Stimulated activated CD4-positive, alpha-beta T cell treated with anti-CD3 and anti-CD28 coated beads, Interleukin-15, amount 100 ng/mL, for 1 hour (primary cell): ENCODE measurements around the gene ZNRF1.
"Not testable (repeated sequence)": the region's sequence is repeated elsewhere in the genome, so short reads cannot be mapped to it uniquely, and the experiment has no call there.

ENCODE experiments used
- DNase-seq, 2 donors: peaks; one replicate each; pipeline ENCODE4 v3.0.0-alpha.2; 2020; ENCODE audit warnings: low read depth in 1 of 2, low spot score in 1 of 2

Gene ZNRF1

DNA sequence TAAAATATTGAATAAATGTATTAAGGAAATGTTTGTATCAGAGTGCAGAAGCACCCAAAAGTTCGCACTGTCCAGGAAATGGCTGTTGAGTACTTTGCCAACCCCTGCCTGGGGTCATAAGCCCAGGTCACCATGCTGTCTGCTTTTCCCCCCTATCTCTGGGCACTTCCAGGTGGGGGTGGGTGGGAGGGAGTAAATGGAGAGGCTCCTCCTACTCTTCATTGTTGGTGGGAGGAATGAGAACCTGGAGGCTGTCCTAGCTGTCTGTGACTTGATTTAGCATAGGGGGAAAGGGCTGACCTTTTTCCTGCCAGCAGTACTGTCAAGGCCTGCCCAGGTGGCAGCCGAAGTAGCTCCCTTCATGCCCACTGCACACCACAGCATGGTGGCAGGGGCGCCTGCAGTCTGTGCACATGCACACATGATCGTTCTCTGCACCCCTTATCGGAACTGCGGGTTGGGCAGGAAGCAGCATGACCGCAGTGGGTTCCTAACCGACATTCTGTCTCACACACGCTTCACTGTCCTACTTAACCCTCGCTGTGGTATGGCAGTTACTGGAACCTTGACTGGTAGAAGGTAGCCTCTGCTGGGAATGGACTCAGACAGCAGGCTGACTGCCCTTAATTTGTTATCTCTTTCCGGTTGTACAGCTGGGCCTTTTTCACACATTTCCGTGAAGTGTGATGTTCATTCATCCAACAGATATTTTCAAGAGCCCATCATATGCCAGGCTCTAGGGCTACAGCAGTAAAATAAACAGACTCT is 76.3 kb downstream of the ZNRF1 start:
- peak; percentile 23 to 70 for DNase-seq

DNA sequence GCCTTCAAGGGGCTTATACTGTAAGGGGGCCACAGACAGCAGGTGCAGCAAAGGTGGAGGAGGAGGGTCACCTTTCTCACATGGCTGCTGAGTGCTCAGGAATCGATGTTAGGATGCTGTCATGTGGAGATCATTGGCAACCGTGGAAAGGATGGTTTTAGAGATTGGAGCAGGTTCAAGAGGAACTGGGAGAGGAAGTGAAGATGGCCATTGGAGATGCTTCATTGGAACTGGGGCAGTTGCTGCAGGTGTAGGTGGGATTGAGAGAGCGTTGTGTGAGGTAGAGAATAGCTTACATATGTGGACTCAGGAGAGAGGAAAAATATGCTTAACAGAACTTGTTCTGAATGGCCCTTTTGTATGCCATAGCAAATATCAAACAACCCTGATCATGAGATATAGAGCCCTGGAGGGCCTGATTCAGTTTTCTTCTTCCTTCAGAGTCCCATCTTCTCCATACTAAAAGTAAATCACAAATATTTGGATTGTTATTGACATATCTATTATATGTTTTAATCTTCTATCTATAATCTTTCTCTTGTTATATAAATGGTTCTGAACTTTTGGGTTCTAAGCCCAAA is 77.0 kb downstream of the ZNRF1 start:
- DNase-seq = no peak

DNA sequence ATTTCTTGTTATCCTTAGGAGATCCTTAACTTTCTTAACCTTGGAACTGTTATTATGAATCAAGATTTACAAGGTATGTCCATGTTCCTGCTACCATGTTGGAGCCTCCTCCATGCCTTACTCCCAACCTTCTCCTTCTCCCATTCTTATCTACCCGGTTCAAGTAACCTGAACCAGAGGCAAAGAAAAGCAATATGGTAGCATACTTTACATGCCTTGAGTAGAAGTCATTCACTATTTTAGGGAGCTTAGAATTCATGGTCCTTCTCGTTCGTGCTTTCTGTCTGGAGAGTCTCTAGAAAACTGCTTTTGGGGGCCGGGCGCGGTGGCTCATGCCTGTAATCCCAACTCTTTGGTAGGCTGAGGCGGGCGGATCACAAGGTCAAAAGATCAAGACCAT is 80.1 kb downstream of the ZNRF1 start:
- DNase-seq = no peak

DNA sequence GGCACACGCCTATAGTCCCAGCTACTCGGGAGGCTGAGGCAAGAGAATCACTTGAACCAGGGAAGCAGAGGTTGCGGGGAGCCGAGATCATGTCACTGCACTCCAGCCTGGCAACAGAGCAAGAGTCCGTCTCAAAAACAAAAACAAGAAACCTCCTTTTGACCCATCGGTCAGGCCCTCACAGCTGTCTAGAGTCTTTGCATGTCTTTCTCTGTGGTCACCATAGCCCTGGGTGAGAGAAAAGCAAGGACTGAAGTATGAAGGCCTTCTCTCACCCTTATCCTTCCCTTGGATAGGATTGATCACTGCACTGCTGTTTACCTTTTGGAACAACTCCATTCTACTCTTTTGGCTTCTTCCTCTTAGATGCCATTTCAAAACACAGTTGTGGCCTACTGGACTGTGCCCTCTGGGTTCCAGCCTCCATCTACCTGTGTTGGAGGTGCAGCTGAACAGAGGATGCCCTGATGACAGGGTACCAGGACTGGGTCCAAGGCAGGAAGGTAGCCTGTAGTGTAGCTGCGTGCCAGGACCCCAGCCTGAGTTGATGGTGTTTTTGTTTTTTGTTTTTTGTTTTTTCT is 80.6 kb downstream of the ZNRF1 start:
- DNase-seq = no peak

DNA sequence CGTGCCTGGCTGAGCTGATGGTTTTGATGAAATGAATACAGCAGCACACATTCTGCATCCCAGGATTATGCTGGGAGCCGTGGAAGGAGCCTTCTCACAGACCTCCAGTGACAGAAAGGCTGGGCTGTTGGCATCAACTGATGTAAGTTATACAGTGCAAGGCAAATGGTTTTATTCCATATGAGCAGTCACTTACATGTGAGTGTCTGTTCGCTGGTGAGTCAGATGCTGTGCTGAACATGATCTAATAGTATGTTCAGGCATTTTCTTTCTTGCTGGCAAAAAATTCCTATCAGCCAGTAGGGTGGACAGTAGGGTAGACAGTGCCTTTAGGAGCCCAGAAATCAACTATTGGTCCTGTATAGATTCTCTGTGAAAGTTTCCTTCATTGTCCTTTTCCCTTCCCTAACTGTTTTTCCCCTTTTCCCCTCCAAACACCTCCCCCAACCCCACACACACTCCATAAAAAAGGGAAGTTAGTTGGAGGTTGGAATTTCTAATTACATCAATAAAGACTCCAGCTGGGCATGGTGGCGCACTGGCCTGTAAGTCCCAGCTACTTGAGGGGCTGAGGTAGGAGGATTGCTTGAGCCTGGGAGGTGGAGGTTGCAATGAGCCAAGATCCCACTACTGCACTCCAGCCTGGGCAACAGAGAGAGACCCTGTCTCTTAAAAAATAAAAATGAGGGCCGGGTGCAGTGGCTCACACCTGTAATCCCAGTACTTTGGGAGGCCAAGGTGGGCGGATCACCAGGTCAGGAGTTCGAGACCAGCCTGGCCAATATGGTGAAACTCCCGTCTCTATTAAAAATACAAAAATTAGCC is 81.6 kb downstream of the ZNRF1 start:
- DNase-seq = no peak

DNA sequence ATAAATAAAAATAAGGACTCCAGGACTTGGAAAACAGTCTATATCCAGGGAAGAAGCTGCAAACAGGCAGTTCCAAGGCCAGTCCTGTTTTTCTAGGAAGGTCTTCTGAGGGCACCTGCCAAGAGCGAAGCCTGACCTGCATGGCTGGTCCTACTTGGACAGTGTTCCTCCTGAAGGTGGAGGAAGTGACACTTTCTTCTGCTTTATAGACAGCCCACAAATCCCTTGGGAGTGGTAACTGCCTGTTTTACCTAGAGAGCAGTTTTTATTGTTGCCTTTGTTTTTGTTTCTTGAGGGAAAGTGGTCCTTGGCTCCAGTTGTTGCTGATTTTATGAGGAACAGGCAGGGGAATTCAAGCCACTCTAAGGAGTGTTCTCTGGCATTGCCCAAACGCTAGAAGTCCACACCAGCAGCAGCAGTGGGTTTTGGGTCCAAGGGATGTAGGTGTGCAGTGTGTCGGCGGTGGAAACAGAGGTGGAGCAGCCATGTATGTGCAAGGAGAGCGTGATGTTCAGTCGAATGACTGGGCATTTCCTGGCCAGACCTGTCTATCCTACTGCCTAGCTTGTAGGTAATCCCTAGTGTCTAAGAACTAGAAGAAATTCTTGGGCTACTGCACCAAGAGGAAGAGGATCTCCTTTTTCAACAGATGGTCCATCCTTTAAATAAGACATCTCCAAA is 82.5 kb downstream of the ZNRF1 start:
- DNase-seq = no peak

DNA sequence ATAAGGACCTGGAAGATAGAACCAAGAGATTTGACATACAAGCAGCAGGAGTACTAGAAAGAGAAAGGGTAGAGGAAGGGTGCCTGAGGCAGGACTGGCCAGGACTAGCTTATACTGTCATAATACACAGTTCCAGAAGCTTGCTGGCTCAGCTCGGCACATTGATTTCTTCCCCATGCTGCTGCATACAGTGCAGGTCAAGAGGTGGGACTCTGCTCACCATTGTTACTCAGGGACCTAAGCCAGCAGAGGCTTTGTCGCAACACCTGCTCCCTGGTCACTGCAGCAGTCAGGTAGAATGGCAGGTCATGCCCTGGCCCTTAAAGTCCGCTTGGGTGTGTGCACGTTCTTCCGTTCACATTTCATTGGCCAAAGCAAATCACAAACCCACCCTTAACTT is 85.0 kb downstream of the ZNRF1 start:
- DNase-seq = no peak

DNA sequence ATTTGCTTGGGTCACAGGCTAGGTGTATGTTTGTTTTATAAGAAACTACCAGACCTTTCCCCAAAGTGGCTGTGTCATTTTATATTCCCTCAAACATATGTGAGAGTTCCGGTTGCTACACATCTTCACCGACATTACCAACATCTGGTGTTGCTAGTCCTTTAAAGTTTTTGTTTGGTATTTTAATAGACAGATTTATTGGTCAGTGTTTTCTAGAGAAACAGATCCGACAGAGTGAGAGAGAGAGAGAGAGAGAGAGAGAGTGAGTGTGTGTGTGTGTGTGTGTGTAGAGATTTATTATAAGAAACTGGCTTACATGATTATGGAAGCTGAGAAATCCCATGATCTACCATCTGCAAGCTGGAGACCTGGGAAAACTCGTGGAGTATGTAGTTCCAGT is 86.7 kb downstream of the ZNRF1 start:
- no peak for DNase-seq

DNA sequence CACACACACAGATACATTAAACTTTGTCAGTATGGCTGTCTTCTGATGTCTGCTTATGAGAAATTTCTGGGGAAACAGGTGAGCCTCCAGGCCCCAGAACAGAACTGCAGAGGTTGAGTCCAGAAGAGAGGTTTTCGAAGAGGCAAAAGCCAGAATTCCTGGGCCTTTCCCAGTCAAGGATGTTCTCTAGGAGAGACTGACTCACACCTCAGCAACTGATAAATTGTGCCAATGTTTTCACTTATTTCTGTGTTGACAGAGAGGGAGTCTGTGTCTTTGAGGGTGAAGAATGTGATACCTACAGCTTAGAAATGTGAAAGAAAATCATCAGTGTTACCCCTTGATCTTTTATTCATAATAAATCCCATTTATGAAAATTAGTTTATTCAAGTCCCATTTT is 87.5 kb downstream of the ZNRF1 start:
- DNase-seq = no peak

DNA sequence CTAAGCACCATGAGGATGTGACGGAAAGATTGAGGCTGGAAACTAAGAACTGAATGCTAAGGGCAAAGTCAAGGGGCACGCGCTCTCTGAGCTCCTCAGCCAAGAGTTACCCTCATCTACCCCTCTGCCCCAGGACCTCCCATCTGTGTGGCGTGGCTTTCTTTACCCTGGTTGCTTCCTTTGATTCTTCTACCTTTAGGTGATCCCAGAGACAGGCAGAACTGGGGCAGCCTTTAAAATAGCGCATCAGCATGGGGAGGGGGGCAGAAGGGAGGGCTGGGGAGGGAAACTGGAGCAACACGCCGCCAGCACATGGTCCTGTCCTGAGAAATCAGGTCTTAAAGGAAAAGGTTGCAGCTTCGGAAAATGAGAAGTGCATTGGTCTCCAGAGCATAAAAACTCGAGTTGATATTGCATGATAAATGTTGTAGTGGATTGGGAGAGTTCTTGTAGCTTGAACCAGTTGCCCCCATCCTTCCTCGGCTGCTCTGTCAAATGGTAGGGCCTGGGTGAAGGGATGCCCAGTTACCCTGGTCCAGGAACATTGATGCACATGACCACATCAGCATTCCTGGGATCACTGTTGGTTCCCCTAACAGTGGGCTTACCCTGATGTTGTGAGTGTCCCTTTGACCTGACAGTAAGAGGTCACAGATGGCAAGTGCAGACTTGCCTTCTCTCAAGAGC is 88.0 kb downstream of the ZNRF1 start:
- DNase-seq = no peak

DNA sequence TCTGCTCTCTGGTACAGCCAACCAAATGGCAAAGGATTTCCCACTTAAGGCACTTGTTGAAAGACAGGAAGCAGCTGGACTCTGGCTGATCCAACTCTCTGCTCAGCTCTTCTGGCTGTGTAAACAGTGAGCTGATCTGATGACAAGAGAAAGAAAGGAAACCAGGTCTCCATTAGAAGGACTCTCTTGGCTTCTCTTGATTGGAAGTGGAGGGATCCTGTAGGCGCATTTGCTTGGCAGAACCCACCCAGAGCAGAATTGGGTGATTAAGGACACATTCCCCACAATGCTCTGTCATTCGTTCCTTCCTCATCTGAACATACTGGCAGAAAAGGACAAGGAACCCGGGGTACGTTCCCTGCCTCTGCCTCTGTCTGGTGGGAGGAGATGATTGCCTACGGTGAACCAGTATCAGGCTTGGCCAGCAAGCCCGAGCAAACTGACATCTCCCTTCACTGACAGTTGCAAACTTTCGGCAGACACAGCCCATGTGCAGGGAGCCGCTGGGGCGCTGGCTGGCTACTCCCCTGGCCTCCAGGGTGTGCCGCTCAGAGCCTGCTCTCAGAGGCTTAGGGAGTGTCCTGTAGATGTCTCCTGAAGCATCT is 88.7 kb downstream of the ZNRF1 start:
- DNase-seq = no peak

DNA sequence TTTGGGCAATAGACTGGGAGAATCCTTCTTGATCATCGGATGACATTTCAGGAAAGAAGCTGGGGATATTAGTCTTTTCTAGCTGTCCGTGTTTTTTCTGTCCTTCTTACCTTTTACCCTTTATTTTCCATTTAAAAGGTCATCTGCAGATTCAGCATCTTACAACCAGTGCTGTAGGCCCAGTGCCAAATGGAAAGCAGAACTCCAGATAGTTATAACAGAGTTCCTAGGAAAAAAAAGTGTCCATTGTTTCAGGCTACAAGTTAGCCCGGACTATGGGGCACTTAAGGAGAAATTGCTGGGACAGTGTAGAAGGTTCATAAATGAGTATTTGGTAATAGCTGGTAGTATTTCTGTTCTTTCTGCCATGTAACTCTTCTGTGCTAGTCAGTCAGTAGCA is 89.4 kb downstream of the ZNRF1 start:
- no peak for DNase-seq

DNA sequence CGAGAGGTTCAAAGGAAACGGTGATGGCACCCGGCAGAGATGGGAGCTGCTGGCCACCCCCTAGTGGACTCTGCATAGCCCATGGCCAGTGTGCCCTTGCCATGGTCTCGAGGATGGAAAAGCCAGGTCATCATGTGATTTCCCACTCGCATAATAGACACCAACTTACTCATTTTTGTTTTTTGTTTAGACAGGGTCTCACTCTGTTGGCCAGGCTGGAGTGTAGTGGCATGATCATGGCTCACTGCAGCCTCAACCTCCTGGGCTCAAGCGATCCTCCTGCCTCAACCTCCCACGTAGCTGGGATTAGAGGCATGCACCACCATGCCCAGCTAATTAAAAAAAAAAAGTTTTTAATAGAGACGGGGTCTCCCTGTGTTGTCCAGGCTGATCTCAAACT is 90.1 kb downstream of the ZNRF1 start:
- no peak for DNase-seq

DNA sequence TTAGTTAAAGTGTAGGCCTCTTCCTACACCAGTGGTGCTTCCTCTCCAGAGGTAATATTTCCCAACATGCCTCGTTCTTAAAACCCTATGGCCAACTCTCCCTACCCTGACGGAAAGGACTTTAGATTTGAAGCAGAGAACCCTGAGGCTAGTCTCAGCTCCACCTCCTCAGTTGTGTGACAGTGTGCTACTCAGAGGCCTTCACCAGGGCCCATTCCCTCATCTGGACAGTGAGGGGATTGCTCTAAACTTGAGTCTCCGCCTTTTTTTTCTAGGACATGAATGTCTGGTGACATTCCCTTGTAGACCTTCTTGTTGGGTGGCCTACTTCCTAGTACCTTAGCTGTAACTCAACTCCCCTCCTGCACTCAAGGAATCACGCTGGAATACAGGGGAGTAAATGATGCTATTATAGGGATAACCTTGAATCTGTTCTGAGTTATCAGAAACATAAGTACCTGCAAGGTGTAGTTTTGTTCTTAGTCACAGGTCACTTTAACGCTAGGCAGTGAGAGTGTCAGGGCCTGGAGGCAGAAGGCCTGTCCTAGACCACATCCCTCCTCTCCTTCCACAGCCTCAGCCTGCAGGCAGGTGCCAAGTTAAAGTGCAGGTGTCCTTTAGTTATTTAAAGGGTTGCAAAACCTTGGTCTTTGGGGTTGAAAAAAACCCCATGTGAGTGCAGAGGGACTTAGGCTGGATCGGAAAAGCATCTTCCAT is 90.8 kb downstream of the ZNRF1 start:
- no peak for DNase-seq

DNA sequence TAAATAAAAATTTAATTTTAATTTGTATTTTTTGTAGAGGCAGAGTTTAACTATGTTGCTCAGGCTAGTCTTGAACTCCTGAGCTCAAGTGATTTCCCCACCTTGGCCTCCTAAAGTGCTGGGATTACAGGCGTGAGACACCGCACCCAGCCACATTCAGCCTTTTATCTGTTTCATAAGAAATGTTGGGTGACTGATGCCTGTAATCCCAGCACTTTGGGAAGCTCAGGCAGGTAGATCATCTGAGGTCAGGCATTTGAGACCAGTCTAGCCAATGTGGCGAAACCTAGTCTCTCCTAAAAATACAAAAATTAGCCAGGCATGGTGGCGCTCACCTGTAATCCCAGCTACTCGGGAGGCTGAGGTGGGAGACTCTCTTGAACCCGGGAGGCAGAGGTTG is 92.1 kb downstream of the ZNRF1 start:
- not testable (repeated sequence) for DNase-seq

DNA sequence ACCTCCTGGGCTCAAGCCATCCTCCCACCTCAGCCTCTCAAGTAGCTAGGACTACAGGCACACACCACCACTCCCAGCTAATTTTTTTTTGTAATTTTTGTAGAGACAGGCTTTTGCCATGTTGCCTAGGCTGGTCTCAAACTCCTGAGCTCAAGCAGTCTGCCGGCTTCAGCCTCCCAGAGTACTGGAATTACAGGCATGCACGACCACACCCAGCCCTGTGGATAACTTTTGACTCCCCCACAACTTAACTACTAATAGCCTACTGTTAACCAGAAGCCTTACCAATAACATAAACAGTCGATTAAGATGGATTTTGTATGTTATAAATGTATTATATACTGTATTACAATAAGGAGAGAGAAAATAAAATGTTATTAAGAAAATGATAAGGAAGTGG is 92.8 kb downstream of the ZNRF1 start:
- DNase-seq = not testable (repeated sequence)

DNA sequence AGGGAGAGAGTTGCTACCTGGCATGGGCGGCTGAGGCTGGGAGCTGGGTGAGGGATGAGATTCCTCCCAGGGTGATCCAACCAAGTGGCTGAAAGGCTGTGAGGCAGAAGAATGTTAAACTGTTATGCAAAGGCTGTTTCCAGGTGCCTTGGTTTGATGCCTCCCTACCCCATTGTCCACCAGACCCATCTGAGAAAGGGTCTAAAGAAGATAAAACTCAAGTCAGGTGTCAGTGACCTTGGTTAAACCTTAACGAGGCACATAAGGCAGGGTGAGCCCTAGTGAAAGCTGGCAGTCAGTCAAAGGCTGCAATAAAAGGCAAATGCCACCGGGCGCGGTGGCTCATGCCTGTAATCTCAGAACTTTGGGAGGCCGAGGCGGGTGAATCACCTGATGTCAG is 94.0 kb downstream of the ZNRF1 start:
- no peak for DNase-seq

DNA sequence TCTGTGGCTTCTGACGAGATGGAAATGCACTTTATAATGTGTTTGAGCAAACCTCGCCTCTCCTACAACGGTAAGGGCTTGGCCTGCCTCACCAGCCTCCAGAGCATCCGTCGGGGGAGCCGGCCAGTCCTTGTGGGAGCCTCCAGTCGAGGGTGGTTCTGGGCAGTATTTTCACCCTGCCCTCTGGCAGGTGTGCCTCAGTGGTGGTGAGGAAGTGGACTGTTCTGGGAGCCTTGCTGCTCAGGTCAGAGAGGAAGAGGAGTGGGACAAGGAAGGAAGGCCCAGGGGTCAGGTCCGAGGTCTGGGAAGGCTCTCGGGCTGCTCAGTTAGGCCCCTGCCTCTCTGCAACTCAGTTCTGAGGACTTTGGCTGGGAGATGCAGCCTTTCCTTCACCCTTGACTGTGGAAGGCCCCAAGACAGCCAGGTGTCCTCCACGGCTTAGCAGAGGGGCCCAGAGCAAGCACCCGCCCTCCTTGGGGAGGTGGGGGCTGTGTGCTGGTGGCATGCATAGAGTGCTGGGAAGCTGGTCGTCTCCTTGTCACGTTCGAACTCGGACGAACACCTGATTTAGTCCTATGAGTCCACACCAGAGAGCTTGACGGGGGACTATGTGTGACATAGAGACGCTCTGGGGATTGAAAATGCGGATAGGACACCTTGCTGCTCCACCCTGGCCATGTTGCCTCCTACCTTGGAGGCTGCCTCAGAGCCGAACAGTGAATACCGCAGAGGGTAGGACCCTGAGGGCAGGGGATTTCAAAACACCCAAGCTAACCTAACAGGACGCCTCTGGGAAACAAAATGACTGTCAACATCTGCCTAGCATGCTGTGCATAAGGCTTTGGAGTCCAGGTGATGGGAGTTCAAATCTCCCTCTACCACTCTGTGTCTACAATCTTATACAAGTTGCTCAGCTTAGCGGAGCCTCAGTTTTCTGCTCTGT is 95.0 kb downstream of the ZNRF1 start:
- no peak for DNase-seq

DNA sequence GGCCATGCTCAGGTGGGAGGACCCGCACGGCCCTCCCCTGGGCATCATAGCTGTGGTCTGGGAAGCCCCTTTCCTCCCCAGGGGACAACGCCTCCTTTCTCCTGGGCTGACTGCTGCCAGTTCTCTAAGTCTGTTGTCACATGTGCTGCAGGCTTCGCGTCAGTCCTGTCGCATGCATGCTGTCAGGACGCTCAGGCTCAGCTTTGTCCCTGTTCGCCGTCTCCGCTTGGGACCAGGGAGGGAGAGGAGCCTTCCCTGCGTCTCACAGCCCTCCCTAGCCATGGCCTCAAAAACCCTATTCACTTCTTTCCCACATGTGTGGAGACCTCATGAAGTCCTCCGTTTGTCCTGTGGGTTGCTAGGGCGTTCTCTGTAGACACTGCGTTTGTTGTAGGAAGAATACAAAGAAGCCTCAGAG is 96.4 kb downstream of the ZNRF1 start:
- no peak for DNase-seq
